IMR-90 (cell line): ENCODE results near the gene RAB14.

Source experiments
- CTCF ChIP-seq: conservative IDR thresholded peaks from 2 replicates; pipeline ENCODE4 v1.5.1; 2012; ENCODE audit warnings: mild to moderate bottlenecking, low read depth, low read length, improper control_type of control experiment
- FOS ChIP-seq: fragments of 150-350 bp; IDR thresholded peaks from 2 replicates; pipeline ENCODE4 v1.6.1; 2016; ENCODE audit warnings: low read depth, low read length
- SMC3 ChIP-seq: fragments of 150-350 bp; IDR thresholded peaks from 2 replicates; pipeline ENCODE4 v1.6.1; 2016; ENCODE audit warnings: low read depth, mild to moderate bottlenecking, antibody characterized with exemption, low read length, moderate library complexity
- TF ChIP-seq, protein P1 (sequence below): fragments of 150-350 bp; IDR thresholded peaks from 2 replicates; pipeline ENCODE4 v1.6.1; 2016; ENCODE audit warnings: low read depth, mild to moderate bottlenecking, low read length, moderate library complexity, borderline replicate concordance
- TF ChIP-seq, protein P2 (sequence below): fragments of 150-350 bp; IDR thresholded peaks from 2 replicates; pipeline ENCODE4 v1.6.1; 2017; ENCODE audit warnings: mild to moderate bottlenecking, antibody characterized with exemption, low read length, low read depth

GRCh38 chr9:121183666-121184423 lies 17.8 kb downstream of the RAB14 start:
- TF ChIP-seq CTCF, result no peak
- TF ChIP-seq, protein P1, sequence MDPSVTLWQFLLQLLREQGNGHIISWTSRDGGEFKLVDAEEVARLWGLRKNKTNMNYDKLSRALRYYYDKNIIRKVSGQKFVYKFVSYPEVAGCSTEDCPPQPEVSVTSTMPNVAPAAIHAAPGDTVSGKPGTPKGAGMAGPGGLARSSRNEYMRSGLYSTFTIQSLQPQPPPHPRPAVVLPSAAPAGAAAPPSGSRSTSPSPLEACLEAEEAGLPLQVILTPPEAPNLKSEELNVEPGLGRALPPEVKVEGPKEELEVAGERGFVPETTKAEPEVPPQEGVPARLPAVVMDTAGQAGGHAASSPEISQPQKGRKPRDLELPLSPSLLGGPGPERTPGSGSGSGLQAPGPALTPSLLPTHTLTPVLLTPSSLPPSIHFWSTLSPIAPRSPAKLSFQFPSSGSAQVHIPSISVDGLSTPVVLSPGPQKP, result no peak
- TF ChIP-seq, protein P2, sequence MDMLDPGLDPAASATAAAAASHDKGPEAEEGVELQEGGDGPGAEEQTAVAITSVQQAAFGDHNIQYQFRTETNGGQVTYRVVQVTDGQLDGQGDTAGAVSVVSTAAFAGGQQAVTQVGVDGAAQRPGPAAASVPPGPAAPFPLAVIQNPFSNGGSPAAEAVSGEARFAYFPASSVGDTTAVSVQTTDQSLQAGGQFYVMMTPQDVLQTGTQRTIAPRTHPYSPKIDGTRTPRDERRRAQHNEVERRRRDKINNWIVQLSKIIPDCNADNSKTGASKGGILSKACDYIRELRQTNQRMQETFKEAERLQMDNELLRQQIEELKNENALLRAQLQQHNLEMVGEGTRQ, result no peak
- no peak for TF ChIP-seq SMC3
- no peak for TF ChIP-seq FOS
